CD14-positive monocyte (primary cell): ENCODE data around the gene BACH1. TPM values are rescaled to one million over a fixed set of nuclear protein-coding genes. Genes with fewer than 3 reads are reported as not detected.
A peak's percentile ranks its signal among the peaks of the same experiment; 100 is the strongest.

Experiments used
- DNase-seq, 3 donors: peaks; one replicate each; pipeline ENCODE4 v3.0.0-alpha.2; 2011 to 2022
- H2AFZ ChIP-seq: 2 replicates; pipeline ENCODE4 v1.6.0; 2012; ENCODE audit warnings: mild to moderate bottlenecking, low read depth, low read length, inconsistent platforms; ENCODE audit not compliant: insufficient read depth, poor library complexity, severe bottlenecking
- H3K27ac ChIP-seq, 2 donors: 1 replicate in 1 of 2; 2 replicates in 1 of 2; pipeline ENCODE4 v1.5.1; 2012 to 2013; ENCODE audit warnings: low read length in 2 of 2, control low read depth in 1 of 2, inconsistent platforms in 1 of 2, low read depth in 1 of 2, mild to moderate bottlenecking in 1 of 2
- H3K27me3 ChIP-seq, 2 donors: one replicate each; pipeline versions ENCODE4 v1.6.0 to v1.6.1; 2011 to 2013; ENCODE audit warnings: low read length in 2 of 2; ENCODE audit not compliant: control insufficient read depth in 2 of 2, insufficient read depth in 2 of 2
- H3K36me3 ChIP-seq, 2 donors: replicated peaks in 1 of 2; 1 replicate in 1 of 2; 2 replicates in 1 of 2; pipeline versions ENCODE4 v1.5.1 to v1.6.1; 2012 to 2013; ENCODE audit warnings: low read length in 2 of 2, control low read depth in 1 of 2, inconsistent platforms in 1 of 2, mild to moderate bottlenecking in 1 of 2; ENCODE audit not compliant: insufficient read depth in 2 of 2, control insufficient read depth in 1 of 2
- H3K4me1 ChIP-seq, 2 donors: 1 replicate in 1 of 2; 2 replicates in 1 of 2; pipeline versions ENCODE4 v1.5.1 to v1.6.1; 2012 to 2013; ENCODE audit warnings: low read length in 2 of 2, control low read depth in 1 of 2, inconsistent platforms in 1 of 2, mild to moderate bottlenecking in 1 of 2, moderate library complexity in 1 of 2; ENCODE audit not compliant: insufficient read depth in 2 of 2, control insufficient read depth in 1 of 2
- H3K4me2 ChIP-seq: replicated peaks from 2 replicates; pipeline ENCODE3; 2012; ENCODE audit warnings: low read length, moderate library complexity, mild to moderate bottlenecking; ENCODE audit not compliant: poor library complexity, severe bottlenecking; ENCODE audit errors: extremely low read depth
- H3K4me3 ChIP-seq, 3 experiments: fragments of 200-600 bp in 1 of 3; sonication (generic) in 1 of 3; replicated peaks in 1 of 3; 1 replicate in 2 of 3; 2 replicates in 1 of 3; pipeline ENCODE4 v1.5.1; 2011 to 2013; ENCODE audit warnings: low read length in 3 of 3, mild to moderate bottlenecking in 3 of 3, control low read depth in 2 of 3, low read depth in 2 of 3, inconsistent platforms in 1 of 3, moderate library complexity in 1 of 3
- H3K79me2 ChIP-seq: 2 replicates; pipeline ENCODE4 v1.6.0; 2012; ENCODE audit warnings: mild to moderate bottlenecking, control low read depth, inconsistent platforms, low read length, moderate library complexity; ENCODE audit not compliant: insufficient read depth
- H3K9ac ChIP-seq: 2 replicates; pipeline ENCODE4 v1.6.0; 2017; ENCODE audit warnings: low read length, mild to moderate bottlenecking; ENCODE audit not compliant: insufficient read depth, poor library complexity, severe bottlenecking
- H3K9me3 ChIP-seq, 2 donors: replicated peaks in 1 of 2; 1 replicate in 1 of 2; 2 replicates in 1 of 2; pipeline versions ENCODE4 v1.5.1 to v1.6.1; 2012 to 2013; ENCODE audit warnings: low read length in 2 of 2, control low read depth in 1 of 2; ENCODE audit not compliant: control insufficient read depth in 1 of 2, insufficient read depth in 1 of 2
- H4K20me1 ChIP-seq: 2 replicates; pipeline ENCODE4 v1.6.0; 2012; ENCODE audit warnings: mild to moderate bottlenecking, low read length, control low read depth, moderate library complexity; ENCODE audit not compliant: insufficient read depth
- H3K27ac Mint-ChIP-seq, 7 donors: one replicate each; pipeline ENCODE4 v1.8.0; 2020; ENCODE audit warnings: mild to moderate bottlenecking in 7 of 7, mixed read lengths in 7 of 7, moderate library complexity in 6 of 7, inconsistent platforms in 2 of 7
- H3K27me3 Mint-ChIP-seq, 3 donors: one replicate each; pipeline ENCODE4 v1.8.0; 2021 to 2022; ENCODE audit warnings: low read depth in 3 of 3, mild to moderate bottlenecking in 3 of 3, mixed read lengths in 3 of 3, moderate library complexity in 3 of 3, inconsistent platforms in 1 of 3
- H3K36me3 Mint-ChIP-seq, 2 donors: one replicate each; pipeline ENCODE4 v1.8.0; 2020; ENCODE audit warnings: mixed read lengths in 2 of 2, inconsistent platforms in 1 of 2, mild to moderate bottlenecking in 1 of 2
- H3K4me1 Mint-ChIP-seq: one replicate; pipeline ENCODE4 v1.8.0; 2020; ENCODE audit warnings: mild to moderate bottlenecking, mixed read lengths
- H3K4me3 Mint-ChIP-seq, 2 donors: one replicate each; pipeline ENCODE4 v1.8.0; 2020; ENCODE audit warnings: mild to moderate bottlenecking in 2 of 2, mixed read lengths in 2 of 2, moderate library complexity in 1 of 2
- H3K9me3 Mint-ChIP-seq, 7 donors: one replicate each; pipeline ENCODE4 v1.8.0; 2020 to 2022; ENCODE audit warnings: mixed read lengths in 7 of 7, mild to moderate bottlenecking in 6 of 7, moderate library complexity in 6 of 7, inconsistent platforms in 2 of 7
- WGBS: methylation state at CpG from one replicate; pipeline ENCODE4 v1.1.5; 2013; ENCODE audit warnings: missing lambda C conversion rate; ENCODE audit not compliant: insufficient coverage; 5-methylcytosine and 5-hydroxymethylcytosine counted together
- intact Hi-C, 2 donors: fragments of 100-400 bp; cut with micrococcal nuclease; formaldehyde crosslinking; loops; one replicate each; pipeline versions ENCODE4 v1.15.0 to v1.15.1; 2023
- polyA plus RNA-seq, 3 donors: library from polyadenylated mRNA; depleted of rRNA in 1 of 3; unstranded in 2 of 3; stranded (reverse) in 1 of 3; fragments of 300-500 nt in 2 of 3; fragments of >200 nt in 1 of 3; fragmentation: Illumina TruSeq in 2 of 3; gene quantifications; 1 replicate in 2 of 3; 2 replicates in 1 of 3; pipeline ENCODE4 v1.2.3, GENCODE V29; 2012 to 2021
- TF ChIP-seq, protein P1 (sequence below): fragments of 200-600 bp; IDR thresholded peaks from one replicate; pipeline ENCODE4 v1.8.0; 2022; ENCODE audit warnings: antibody characterized with exemption, mild to moderate bottlenecking

BACH1 gene
- polyA plus RNA-seq, 3 donors: 69.2 to 199 (median 148) TPM

DNA sequence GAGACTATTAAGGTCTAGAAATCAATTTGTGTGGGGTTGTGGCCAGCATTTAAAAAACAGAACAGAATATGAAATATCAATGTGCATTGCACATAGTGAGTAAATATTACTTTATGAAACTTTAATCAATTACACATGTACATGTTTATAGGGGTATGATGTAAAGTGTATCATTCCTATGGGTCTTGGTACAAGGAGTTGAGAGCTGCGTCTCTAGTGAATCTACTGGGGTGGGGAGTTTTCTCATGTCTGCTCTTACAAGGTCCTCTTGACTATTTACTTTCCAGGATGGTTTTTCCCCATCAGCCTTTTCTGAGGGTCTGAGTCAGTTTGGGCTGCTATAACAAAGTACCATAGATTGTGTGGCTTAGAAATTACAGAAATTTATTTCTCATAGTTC, 75.8 kb downstream of the BACH1 start:
- peaks cover 20 to 64% of the 10 kb centered on the region in 2 donors for H3K36me3 ChIP-seq
- peaks cover 20% of the 10 kb centered on the region for H3K4me1 Mint-ChIP-seq
- peaks cover 0 to 2% (median 2%) of the 10 kb centered on the region in 3 donors for H3K27me3 Mint-ChIP-seq
- no peaks in the 10 kb centered on the region for H3K79me2 ChIP-seq
- no peak overlapping the region for H2AFZ ChIP-seq
- no peak overlapping the region for H3K9ac ChIP-seq
- intact Hi-C loops: loop anchor here in 1 of 2 donors (5.0 kb wide), 1 partner anchor 287 kb away; no protein-coding TSS in a partner anchor
- peaks cover 59 to 77% of the 10 kb centered on the region in 2 donors for H3K36me3 Mint-ChIP-seq
- H3K4me3 ChIP-seq: no peak overlapping the region
- no peak overlapping the region for H3K4me2 ChIP-seq
- peaks cover 0 to 2% of the 10 kb centered on the region in 2 donors for H3K9me3 ChIP-seq
- no peak overlapping the region for H3K27ac ChIP-seq
- no peaks in the 10 kb centered on the region for H3K27me3 ChIP-seq
- H4K20me1 ChIP-seq: no peaks in the 10 kb centered on the region
- DNase-seq: no peak
- no CpG with 5 or more reads among the region's 1 CpG for WGBS
- H3K4me3 Mint-ChIP-seq: no peak overlapping the region
- H3K4me1 ChIP-seq: peaks cover 5 to 7% of the 10 kb centered on the region in 2 donors
- TF ChIP-seq, protein P1, sequence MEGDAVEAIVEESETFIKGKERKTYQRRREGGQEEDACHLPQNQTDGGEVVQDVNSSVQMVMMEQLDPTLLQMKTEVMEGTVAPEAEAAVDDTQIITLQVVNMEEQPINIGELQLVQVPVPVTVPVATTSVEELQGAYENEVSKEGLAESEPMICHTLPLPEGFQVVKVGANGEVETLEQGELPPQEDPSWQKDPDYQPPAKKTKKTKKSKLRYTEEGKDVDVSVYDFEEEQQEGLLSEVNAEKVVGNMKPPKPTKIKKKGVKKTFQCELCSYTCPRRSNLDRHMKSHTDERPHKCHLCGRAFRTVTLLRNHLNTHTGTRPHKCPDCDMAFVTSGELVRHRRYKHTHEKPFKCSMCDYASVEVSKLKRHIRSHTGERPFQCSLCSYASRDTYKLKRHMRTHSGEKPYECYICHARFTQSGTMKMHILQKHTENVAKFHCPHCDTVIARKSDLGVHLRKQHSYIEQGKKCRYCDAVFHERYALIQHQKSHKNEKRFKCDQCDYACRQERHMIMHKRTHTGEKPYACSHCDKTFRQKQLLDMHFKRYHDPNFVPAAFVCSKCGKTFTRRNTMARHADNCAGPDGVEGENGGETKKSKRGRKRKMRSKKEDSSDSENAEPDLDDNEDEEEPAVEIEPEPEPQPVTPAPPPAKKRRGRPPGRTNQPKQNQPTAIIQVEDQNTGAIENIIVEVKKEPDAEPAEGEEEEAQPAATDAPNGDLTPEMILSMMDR: no peak
- peaks cover 0 to 9% (median 7%) of the 10 kb centered on the region in 7 donors for H3K9me3 Mint-ChIP-seq
- H3K27ac Mint-ChIP-seq: peak overlapping the region in 2 of 7 donors; percentile 4 to 36

DNA sequence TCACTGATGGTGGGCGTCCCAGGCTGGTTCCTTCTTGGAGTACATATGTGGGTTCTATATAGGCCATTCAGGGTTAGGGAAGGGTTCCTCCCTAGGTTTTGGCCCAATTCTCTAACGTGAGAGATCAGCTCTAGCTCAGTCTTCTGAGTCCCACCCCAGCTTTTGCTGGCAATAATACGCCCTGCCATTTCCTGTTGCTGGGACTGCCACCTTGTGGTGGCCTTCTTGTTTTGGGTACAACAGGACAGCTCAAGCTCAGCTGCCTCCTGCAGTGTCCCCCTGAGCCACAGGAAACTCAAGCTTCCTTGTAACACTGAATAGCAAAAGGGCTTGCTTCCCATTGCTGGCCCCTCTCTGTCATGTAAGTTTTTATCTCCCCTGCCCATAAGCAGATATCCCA, 77.8 kb downstream of the BACH1 start:
- Histone ChIP-seq H3K9ac (no peak overlapping the region), H3K27me3 (no peaks in the 10 kb centered on the region), H3K4me3 (no peak overlapping the region), H3K4me1 (peaks cover 5 to 7% of the 10 kb centered on the region in 2 donors), H3K27ac (no peak overlapping the region), H2AFZ (no peak overlapping the region), H3K4me2 (no peak overlapping the region), H3K79me2 (no peaks in the 10 kb centered on the region), H3K9me3 (peaks cover 0 to 5% of the 10 kb centered on the region in 2 donors), H3K36me3 (peaks cover 15 to 53% of the 10 kb centered on the region in 2 donors), H4K20me1 (no peaks in the 10 kb centered on the region)
- DNase-seq: peak; percentile 38 to 48 (median 45)
- TF ChIP-seq, protein P1: peak; percentile 67
- Mint-ChIP-seq H3K36me3 (peaks cover 49 to 63% of the 10 kb centered on the region in 2 donors), H3K9me3 (peaks cover 0 to 11% (median 8%) of the 10 kb centered on the region in 7 donors), H3K4me1 (peaks cover 20% of the 10 kb centered on the region), H3K27ac (peak overlapping the region in 3 of 7 donors; percentile 10 to 66 (median 23)), H3K27me3 (peaks cover 0 to 2% (median 2%) of the 10 kb centered on the region in 3 donors), H3K4me3 (no peak overlapping the region)
- intact Hi-C loops: no loop called here
- 30% methylated on average over 3 of the region's 3 CpGs for WGBS
